ENCODE data around the gene NCK2. TPM values are rescaled to one million over a fixed set of nuclear protein-coding genes. Genes with fewer than 3 reads are reported as not detected.

Gene NCK2
- total RNA-seq, 4 donors from 2014 or later, result 14.7 to 47.5 (median 29.3) TPM

GRCh38 chr2:105820151-105820550 lies 75.4 kb downstream of the NCK2 start:
- no peak for DNase-seq
- Histone ChIP-seq H3K27ac (no peak overlapping the region), H3K27me3 (no peaks in the 10 kb centered on the region)

GRCh38 chr2:105820691-105821090 lies 76.0 kb downstream of the NCK2 start:
- no peaks in the 10 kb centered on the region for H3K4me1 ChIP-seq

More at GRCh38 chr2:105820151-105820550, 75.4 kb downstream of the NCK2 start:
- no peaks in the 10 kb centered on the region for H3K36me3 ChIP-seq
- no peaks in the 10 kb centered on the region for H3K9me3 ChIP-seq
- no peaks in the 10 kb centered on the region for H3K4me1 ChIP-seq
- H3K4me3 ChIP-seq, result no peak overlapping the region
- intact Hi-C loops (cut with DNase I; ENCODE audit: low total_unique reads), result no loop called here
- TF ChIP-seq POLR2A (IDR thresholded peaks at IDR 0.05), result no peak
- TF ChIP-seq, protein P1, sequence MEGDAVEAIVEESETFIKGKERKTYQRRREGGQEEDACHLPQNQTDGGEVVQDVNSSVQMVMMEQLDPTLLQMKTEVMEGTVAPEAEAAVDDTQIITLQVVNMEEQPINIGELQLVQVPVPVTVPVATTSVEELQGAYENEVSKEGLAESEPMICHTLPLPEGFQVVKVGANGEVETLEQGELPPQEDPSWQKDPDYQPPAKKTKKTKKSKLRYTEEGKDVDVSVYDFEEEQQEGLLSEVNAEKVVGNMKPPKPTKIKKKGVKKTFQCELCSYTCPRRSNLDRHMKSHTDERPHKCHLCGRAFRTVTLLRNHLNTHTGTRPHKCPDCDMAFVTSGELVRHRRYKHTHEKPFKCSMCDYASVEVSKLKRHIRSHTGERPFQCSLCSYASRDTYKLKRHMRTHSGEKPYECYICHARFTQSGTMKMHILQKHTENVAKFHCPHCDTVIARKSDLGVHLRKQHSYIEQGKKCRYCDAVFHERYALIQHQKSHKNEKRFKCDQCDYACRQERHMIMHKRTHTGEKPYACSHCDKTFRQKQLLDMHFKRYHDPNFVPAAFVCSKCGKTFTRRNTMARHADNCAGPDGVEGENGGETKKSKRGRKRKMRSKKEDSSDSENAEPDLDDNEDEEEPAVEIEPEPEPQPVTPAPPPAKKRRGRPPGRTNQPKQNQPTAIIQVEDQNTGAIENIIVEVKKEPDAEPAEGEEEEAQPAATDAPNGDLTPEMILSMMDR (IDR thresholded peaks at IDR 0.05), result no peak

GRCh38 chr2:105821428-105822125 lies 76.9 kb downstream of the NCK2 start:
- no peak for TF ChIP-seq POLR2A (IDR thresholded peaks at IDR 0.05)
- TF ChIP-seq, protein P1 (IDR thresholded peaks at IDR 0.05), result no peak
- Histone ChIP-seq H3K27ac (no peak overlapping the region), H3K27me3 (no peaks in the 10 kb centered on the region), H3K4me3 (no peak overlapping the region), H3K9me3 (no peaks in the 10 kb centered on the region), H3K36me3 (no peaks in the 10 kb centered on the region), H3K4me1 (no peaks in the 10 kb centered on the region)
- intact Hi-C loops (cut with DNase I; ENCODE audit: low total_unique reads), result no loop called here
- DNase-seq, result no peak

More at GRCh38 chr2:105820691-105821090, 76.0 kb downstream of the NCK2 start:
- H3K27ac ChIP-seq, result no peak overlapping the region
- H3K27me3 ChIP-seq, result no peaks in the 10 kb centered on the region
- no peak for DNase-seq
- no peaks in the 10 kb centered on the region for H3K36me3 ChIP-seq
- no peak for TF ChIP-seq POLR2A (IDR thresholded peaks at IDR 0.05)
- TF ChIP-seq, protein P1 (IDR thresholded peaks at IDR 0.05), result no peak
- H3K9me3 ChIP-seq, result no peaks in the 10 kb centered on the region
- H3K4me3 ChIP-seq, result no peak overlapping the region
- intact Hi-C loops (cut with DNase I; ENCODE audit: low total_unique reads), result no loop called here

DNA sequence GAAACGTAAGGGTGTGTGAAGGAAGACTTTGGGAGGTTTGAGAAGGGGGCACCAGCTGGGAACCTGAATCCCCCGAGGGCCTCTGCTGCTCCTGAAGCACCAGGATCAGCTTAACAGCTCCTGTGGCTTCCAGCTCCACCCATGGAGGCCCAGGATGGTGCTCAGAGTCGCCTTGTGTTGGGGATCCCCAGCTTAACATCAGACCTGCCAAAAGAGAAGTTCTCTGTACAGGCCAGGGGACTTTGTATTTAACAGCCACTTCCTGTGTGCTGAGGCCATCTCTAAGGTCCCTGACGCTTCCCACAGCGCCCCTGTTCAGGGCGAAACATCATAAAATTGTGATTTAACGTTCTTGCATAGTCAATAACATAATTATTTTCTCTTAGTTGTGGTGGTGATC lies 77.5 kb downstream of the NCK2 start:
- no peak overlapping the region for H3K27ac ChIP-seq
- no peak for TF ChIP-seq POLR2A (IDR thresholded peaks at IDR 0.05)
- TF ChIP-seq, protein P1 (IDR thresholded peaks at IDR 0.05), result no peak
- no peaks in the 10 kb centered on the region for H3K36me3 ChIP-seq
- no peaks in the 10 kb centered on the region for H3K9me3 ChIP-seq
- no peaks in the 10 kb centered on the region for H3K27me3 ChIP-seq
- intact Hi-C loops (cut with DNase I; ENCODE audit: low total_unique reads), result no loop called here
- no peak for DNase-seq
- H3K4me3 ChIP-seq, result no peak overlapping the region
- H3K4me1 ChIP-seq, result no peaks in the 10 kb centered on the region

GRCh38 chr2:105824446-105824845 lies 79.7 kb downstream of the NCK2 start:
- TF ChIP-seq POLR2A (IDR thresholded peaks at IDR 0.05), result no peak
- TF ChIP-seq, protein P1 (IDR thresholded peaks at IDR 0.05), result no peak
- DNase-seq, result no peak
- Histone ChIP-seq H3K27ac (no peak overlapping the region), H3K4me3 (no peak overlapping the region), H3K9me3 (no peaks in the 10 kb centered on the region), H3K27me3 (no peaks in the 10 kb centered on the region), H3K4me1 (no peaks in the 10 kb centered on the region), H3K36me3 (no peaks in the 10 kb centered on the region)
- intact Hi-C loops (cut with DNase I; ENCODE audit: low total_unique reads), result no loop called here
